SK-N-MC (cell line): ENCODE measurements around the gene CCDC28B.

Experiments used
- EZH2 ChIP-seq: fragments of 200-600 bp; sonication (generic); IDR thresholded peaks from one replicate; pipeline ENCODE4 v1.6.1; 2017; ENCODE audit warnings: antibody characterized with exemption
- FOXP2 ChIP-seq: optimal IDR thresholded peaks from 2 replicates; pipeline ENCODE3; 2011; ENCODE audit warnings: mild to moderate bottlenecking, moderate library complexity; ENCODE audit not compliant: insufficient read depth; ENCODE audit errors: extremely low read length, control extremely low read depth
- POLR2AphosphoS5 ChIP-seq: IDR thresholded peaks from 2 replicates; pipeline ENCODE4 v1.6.1; 2012; ENCODE audit warnings: mild to moderate bottlenecking, low read depth, low read length, borderline replicate concordance

GRCh38 chr1:32178380-32179192 lies 21.8 kb upstream of the CCDC28B start:
- TF ChIP-seq EZH2 (no peak), POLR2AphosphoS5 (no peak), FOXP2 (no peak)
